ENCODE measurements around the gene AWAT1.
A peak's percentile ranks its signal among the peaks of the same experiment; 100 is the strongest.
"Not testable (repeated sequence)": the region's sequence is repeated elsewhere in the genome, so short reads cannot be mapped to it uniquely, and the experiment has no call there.

The AWAT1 gene

GRCh38 chrX:70262952-70263567 lies 28.6 kb downstream of the AWAT1 start:
- DNase-seq, result peak; percentile 27

DNA sequence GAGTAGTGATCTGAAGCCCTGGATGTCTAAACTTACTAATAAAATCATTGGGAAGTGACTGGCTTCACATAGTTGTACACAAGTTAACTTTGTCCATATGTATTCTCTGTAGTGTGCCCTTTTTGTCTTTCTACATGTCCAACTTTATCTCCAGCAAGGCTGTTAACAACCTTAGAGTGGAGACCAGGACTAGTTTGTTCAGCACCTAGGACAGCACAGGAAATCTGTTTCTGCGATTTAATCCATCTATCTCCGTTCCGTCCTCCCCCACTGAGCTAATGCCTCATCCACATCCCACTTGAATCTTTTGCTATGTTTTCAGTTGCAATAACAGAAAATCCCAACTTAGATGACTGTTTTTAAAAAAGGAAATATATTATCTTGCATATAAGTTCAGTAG lies 30.3 kb downstream of the AWAT1 start:
- DNase-seq, result no peak

DNA sequence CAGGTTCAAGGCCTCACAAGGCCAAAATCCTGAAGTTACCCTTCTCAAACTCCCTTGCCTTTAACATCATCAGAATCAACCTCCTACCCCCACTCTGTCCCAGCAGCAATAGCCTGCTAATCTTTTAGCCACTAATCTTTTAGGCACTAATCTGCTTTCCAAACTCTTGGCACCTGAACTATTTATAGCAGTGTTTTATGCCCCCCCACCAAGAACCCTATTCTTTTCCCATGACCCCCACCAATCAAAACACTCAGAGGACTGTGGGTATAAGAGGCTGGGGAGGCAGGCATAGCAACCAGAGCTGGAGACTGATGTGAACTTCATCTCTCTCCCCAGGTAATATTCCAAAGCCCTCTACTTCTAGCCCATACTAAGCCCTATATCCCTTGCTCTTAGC lies 33.6 kb downstream of the AWAT1 start, which contains the start of gene ARR3:
ARR3 (plus strand) TSS at position 301 of the 400 bp plus-strand sequence. CDS start 1,052 bp downstream, outside the sequence.
- DNase-seq, result no peak

GRCh38 chrX:70274029-70274428 lies 39.6 kb downstream of the AWAT1 start:
- not testable (repeated sequence) for DNase-seq

GRCh38 chrX:70279081-70279480 lies 44.6 kb downstream of the AWAT1 start:
- DNase-seq, result no peak

- DNase-seq, result no peak
Measured at GRCh38 chrX:70280573-70280972, 46.1 kb downstream of the AWAT1 start.

DNA sequence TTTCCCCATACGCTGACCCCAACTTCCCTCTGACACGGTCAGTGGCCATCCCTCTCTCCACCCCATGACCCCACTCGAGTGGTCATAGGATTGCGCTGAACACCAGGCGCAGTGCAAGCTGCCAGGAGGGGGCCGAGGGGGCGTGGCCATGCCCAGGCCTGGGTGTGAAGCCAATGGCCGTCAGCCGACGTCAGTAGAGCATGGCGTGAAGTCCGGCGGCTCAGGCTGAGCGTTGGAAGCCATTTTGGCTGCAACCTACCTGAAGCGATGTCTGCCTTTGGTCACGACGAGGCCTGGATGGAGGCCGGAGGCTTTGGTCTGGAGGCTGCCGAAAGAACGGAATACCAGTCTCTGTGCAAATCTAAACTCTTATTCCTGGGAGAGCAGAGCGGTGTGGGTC lies 47.5 kb downstream of the AWAT1 start, which contains the start of gene RAB41:
RAB41 (plus strand) TSS at position 222 of the 400 bp plus-strand sequence; CDS start at position 268, 46 bp downstream.
- no peak for DNase-seq

GRCh38 chrX:70289168-70289792 lies 54.8 kb downstream of the AWAT1 start:
- no peak for DNase-seq
